Measurements from ENCODE around the gene PAQR6.
"Not testable (repeated sequence)": the region's sequence is repeated elsewhere in the genome, so short reads cannot be mapped to it uniquely, and the experiment has no call there.

The PAQR6 gene

DNA sequence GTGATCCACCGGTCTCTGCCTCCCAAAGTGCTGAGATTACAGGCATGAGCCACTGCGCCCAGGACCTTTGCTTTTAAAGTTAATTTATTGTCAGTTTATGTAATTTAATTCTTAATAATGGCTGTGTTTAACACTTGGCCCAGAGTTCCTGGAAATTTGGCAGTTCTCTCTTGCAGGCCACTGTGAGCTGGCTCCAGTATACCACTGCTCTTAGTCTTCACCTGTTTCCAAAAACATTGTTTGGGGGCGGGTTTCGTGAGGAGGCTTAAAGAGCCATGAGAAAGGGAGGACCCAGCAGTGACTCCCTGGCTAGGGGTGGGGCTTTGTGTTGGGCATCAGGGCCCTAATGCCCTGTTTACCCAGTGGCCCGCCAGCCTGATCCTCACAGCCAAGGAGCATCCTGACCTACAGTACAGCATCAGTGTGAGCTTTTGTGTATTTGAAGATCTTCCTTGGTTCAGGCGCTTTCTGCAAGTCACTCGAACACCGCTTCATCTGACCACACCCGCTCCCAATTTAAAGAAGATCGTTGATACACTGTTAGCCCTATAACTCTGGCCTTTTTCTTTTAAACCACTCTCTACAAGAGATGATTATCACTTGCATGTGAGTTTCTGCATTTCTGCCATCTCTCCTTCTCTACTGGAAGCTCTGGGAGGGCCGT is 17.9 kb downstream of the PAQR6 start:
- DNase-seq: no peak

GRCh38 chr1:156228501-156228900 is 19.4 kb downstream of the PAQR6 start:
- DNase-seq: no peak

- no peak for DNase-seq
Measured at GRCh38 chr1:156226782-156227181, 21.1 kb downstream of the PAQR6 start.

DNA sequence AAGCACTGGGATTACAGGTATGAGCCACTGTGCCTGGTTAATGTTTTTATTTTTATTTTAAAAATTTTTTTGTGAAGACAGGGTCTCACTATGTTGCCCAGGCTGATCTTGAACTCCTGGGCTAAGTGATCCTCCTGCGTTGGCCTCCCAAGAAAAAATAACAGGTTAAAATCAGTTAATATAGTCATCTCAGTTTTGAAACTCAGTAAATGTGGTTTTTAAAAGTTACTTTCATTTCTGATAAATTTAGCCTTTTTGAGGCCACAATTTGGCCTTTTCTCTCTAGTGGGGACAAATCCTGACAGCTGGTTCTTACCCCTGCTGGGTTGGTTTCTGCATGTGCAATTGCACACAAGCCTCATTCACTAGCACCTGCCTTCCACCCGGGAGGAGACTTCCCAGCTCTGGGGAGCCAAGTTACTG is 21.7 kb downstream of the PAQR6 start:
- no peak for DNase-seq

DNA sequence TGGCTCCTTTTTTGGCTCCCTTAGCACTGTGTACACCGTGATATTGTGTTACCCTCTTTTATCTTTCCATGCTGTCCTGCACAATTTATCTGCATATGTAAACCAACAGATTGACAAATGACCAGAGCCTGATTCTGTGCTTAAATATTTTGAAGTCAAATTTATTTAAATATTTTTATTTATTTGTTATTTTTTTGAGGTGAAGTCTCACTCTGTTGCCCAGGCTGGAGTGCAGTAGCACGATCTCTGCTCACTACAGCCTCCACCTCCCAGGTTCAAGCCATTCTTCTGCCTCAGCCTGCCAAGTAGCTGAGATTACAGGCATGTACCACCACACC is 22.2 kb downstream of the PAQR6 start:
- DNase-seq: no peak

- no peak for DNase-seq
Measured at GRCh38 chr1:156221986-156222692, 25.7 kb downstream of the PAQR6 start.

DNA sequence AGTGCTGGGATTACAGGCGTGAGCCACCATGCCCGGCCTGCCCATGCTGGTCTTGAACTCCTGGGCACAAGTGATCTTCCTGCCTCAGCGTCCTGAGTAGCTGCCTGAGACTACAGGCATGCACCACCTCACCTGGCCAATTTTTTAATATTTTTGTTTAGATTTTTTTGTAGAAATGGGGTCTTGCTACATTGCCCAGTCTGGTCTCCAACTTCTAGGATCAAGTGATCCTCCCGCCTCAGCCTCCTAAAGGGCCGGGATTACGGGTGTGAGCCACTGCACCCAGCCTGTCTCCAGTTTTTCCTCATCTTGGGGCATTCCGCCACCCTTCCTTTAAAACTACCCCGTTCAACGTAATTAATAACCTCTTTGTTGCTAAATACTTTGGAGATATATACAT is 27.6 kb downstream of the PAQR6 start:
- no peak for DNase-seq

GRCh38 chr1:156217871-156218270 is 30.0 kb downstream of the PAQR6 start:
- no peak for DNase-seq

- not testable (repeated sequence) for DNase-seq
Measured at GRCh38 chr1:156216361-156217086, 31.3 kb downstream of the PAQR6 start.

DNA sequence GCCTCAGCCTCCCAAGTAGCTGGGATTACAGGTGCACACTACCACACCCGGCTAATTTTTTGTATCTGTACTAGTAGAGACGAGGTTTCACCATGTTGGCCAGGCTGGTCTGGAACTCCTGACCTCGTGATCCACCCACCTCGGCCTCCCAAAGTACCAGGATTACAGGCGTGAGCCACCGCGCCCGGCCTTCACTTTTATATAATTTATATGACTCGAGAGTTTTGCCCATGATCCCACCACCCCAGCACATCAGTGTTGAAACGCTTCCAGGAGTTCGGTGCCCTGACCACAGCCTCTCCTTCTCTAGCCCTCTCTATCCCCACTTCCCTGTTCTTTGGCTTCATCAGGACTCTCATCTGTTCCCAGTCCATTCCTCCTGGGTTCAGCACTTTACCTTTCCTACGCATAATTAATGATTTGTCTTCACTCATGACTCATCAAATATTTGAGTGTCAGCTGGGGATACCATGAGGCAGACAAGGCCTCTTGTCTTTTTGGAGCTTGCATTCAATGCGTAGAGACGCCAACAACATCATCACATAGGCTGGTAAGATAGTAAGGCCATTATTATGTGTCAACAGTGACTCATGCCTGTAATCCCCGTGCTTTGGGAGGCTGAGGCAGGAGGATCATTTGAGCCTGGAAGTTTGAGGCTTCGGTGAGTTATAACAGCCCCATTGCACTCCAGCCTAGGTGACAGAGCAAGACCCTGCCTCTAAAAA is 33.7 kb downstream of the PAQR6 start:
- DNase-seq: no peak

DNA sequence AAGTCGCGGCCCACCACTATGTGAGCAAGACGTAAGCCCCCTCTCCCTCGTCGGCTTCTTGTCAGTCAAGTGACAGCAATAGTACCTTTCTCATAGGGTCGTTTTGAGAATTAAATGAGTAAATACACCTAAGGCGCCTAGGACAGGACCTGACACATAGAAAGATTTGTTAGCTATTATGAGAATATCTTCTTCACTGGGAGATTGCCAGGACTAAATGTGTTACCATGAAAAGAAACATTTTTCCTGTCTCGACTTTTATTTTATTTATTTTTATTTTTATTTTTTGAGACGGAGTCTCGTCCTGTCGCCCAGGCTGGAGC is 34.3 kb downstream of the PAQR6 start:
- DNase-seq: no peak

DNA sequence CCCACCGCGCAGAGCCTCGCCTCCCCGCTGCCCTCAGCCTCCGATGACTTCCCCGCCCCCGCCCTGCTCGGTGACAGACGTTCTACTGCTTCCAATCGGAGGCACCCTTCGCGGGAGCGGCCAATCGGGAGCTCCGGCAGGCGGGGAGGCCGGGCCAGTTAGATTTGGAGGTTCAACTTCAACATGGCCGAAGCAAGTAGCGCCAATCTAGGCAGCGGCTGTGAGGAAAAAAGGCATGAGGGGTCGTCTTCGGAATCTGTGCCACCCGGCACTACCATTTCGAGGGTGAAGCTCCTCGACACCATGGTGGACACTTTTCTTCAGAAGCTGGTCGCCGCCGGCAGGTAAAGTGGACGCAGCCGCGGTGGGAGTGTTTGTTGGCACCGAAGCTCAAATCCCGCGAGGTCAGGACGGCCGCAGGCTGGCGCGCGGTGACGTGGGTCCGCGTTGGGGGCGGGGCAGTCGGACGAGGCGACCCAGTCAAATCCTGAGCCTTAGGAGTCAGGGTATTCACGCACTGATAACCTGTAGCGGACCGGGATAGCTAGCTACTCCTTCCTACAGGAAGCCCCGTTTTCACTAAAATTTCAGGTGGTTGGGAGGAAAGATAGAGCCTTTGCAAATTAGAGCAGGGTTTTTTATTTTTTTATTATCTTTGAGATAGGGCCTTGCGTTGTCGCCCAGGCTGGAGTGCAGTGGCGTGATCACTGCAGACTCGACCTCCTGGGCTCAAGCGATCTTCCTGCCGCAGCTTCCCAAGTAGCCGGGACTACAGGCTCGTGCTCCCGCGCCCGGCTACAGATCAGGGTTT is 34.8 kb downstream of the PAQR6 start, which contains the start of gene PMF1:
TSS of gene PMF1 (plus strand) at position 175 of the 811 bp plus-strand sequence. CDS start at position 184, 9 bp downstream.
- DNase-seq: peak; percentile 94

GRCh38 chr1:156212130-156212529 is 35.7 kb downstream of the PAQR6 start:
- no peak for DNase-seq

DNA sequence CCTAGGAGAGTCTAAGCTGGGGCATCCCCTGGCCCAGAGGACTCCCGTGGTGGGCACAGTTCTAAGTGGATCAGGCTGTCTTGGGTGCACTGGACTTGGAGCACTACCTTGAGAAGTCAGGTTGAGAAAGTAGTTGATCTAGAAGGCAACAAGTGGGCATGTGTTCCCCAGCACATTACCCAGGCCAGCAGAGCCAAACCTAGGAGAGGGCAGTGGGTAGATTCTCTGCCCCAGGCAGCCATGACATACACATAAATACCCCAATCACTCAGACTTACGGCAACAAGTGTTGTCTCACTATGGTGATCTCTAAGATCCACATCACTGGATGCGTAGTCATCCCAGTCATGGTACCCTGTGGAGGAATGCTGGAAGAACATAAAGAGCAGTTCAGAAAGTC is 36.6 kb downstream of the PAQR6 start:
- DNase-seq: no peak

DNA sequence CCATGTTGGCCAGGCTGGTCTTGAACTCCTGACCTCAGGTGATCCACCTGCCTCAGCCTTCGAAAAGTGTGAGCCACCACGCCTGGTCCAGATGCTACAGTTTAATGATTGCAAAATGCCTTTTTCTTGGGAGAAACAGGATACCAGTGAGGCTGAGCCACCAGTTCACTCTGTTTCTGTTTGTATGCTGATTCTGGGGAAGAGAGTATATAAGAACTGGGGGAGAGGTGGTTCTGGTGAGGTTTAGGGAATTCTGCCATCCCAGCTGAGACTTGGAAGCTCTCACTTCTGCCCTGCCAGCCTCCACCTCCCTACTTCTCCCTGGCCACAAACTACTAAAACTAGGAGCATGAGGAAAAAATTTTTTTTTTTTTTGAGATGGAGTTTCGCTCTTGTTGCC is 43.2 kb downstream of the PAQR6 start:
- no peak for DNase-seq

GRCh38 chr1:156203331-156203730 is 44.5 kb downstream of the PAQR6 start:
- no peak for DNase-seq

DNA sequence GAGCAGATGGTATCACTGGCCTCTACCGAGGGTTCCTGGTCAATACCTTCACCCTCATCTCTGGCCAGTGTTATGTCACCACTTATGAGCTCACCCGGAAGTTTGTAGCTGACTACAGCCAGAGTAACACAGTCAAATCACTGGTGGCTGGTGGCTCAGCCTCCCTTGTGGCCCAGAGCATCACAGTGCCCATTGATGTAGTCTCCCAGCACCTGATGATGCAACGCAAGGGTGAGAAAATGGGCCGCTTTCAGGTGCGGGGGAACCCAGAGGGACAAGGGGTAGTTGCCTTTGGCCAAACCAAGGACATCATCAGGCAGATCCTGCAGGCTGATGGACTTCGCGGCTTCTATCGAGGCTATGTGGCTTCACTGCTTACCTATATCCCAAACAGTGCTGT is 47.8 kb downstream of the PAQR6 start:
- no peak for DNase-seq

DNA sequence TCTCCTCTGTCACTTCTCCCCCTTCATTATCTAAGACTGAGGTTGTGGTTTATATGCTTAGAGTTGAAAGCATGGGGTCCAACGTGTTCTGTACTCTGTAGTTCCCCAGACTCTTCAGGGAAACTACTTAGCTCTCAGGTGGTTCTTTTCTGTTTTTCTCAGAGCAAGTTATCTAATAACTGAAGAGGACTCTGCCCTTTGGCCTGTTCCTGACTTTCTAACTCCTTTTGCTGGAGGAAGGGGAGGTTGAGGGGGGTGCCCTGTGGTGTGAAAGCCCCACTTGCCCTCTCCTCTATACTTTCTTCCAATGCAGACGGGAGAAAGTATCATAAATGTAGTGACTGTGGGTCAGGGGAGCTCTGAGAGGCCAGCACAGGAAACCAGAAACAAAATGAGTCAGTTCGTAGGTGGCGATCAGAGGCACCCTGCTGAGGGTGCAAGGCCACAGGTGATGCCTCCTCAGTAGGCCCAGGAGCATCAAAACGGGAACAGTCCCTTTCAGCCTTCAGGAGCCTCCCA is 49.0 kb downstream of the PAQR6 start:
- no peak for DNase-seq

- DNase-seq: no peak
Measured at GRCh38 chr1:156196445-156196844, 51.4 kb downstream of the PAQR6 start.

GRCh38 chr1:156195853-156196252 is 52.0 kb downstream of the PAQR6 start:
- DNase-seq: no peak

- no peak for DNase-seq
Measured at GRCh38 chr1:156194300-156194652, 53.6 kb downstream of the PAQR6 start.

DNA sequence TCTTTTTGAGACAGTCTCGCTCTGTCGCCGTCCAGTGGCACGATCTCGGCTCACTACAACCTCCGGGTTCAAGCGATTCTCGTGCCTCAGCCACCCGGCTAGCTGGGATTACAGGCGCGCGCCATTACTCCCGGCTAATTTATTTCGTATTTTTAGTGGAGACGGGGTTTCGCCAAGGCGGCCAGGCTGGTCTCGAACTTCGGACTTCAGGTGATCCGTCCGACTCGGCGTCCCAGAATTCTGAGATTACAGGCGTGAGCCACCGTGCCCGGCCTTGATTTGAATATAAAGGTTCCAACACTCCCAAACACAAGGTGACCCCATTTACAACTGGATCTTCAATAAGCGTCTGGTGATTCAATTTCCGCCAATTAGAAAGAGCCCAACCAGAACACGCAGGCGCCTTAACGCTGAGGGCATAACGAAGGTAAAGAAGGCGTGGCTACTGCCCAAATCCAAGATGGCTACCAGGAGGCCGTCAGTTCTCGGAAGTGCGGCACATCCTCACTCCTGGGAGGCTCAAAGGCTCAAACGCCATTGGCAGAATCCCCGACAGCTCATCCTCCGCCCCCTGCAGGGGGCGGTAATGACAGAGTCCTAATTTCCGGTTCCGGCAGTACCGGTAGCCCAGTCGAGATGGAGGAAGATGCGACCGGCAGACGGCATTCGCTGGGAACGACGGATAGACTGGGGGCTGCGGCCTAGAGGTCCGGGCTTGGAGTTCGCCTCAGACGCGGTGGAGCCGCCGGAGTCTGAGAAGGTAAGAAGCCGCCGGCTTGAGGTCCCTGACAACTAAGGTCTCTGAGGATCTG is 54.2 kb downstream of the PAQR6 start, which contains the start of gene SLC25A44:
TSS of gene SLC25A44 (plus strand) at position 617 of the 812 bp plus-strand sequence. CDS start 5,744 bp downstream, outside the sequence.
- DNase-seq: peak; percentile 96

Measured in NCI-H748 treated with DMSO at 0.1 percent for 48 hours (cell line).